ENCODE results near the gene DSC3. TPM values are rescaled to one million over a fixed set of nuclear protein-coding genes. Genes with fewer than 3 reads are reported as not detected.
A peak's percentile ranks its signal among the peaks of the same experiment; 100 is the strongest.

Gene DSC3
- total RNA-seq, 4 donors from 2014 or later: 0.14 to 0.16 TPM; not detected in 2

- Histone ChIP-seq H3K36me3 (no peaks in the 10 kb centered on the region), H3K27me3 (peaks cover 71% of the 10 kb centered on the region), H3K27ac (no peak overlapping the region), H3K4me1 (peaks cover 0 to 26% (median 20%) of the 10 kb centered on the region in 4 donors), H3K9me3 (no peaks in the 10 kb centered on the region), H3K4me3 (no peak overlapping the region)
- 76 to 82% methylated on average over 4 to 7 of the region's 7 CpGs for WGBS, 2 donors (ENCODE audit: low coverage in 1 of 2)
- no peak for DNase-seq
- TF ChIP-seq POLR2AphosphoS5 (IDR thresholded peaks at IDR 0.05) (no peak), CTCF (IDR thresholded peaks at IDR 0.05) (no peak), EP300 (IDR thresholded peaks at IDR 0.05; ENCODE audit: low read depth) (no peak), POLR2A (IDR thresholded peaks at IDR 0.05) (no peak)
- in situ Hi-C loops (cut with MboI; ENCODE audit: low pct_ligation_motif_present in 1 of 4, low pct_unique_long_range_greater_than_20kb in 1 of 4, low sequenced_read_pairs in 3 of 4): no loop called here
- intact Hi-C loops (cut with DNase I; ENCODE audit: low total_unique reads): no loop called here
Measured at GRCh38 chr18:31043709-31044108, 1.2 kb upstream of the DSC3 start.

- Histone ChIP-seq H3K4me1 (peaks cover 0 to 26% (median 20%) of the 10 kb centered on the region in 4 donors), H3K27ac (no peak overlapping the region), H3K27me3 (peaks cover 87% of the 10 kb centered on the region), H3K4me3 (peak overlapping the region in 3 of 4 donors; percentile 8 to 42 (median 31)), H3K36me3 (no peaks in the 10 kb centered on the region), H3K9me3 (no peaks in the 10 kb centered on the region)
- in situ Hi-C loops (cut with MboI; ENCODE audit: low pct_ligation_motif_present in 1 of 4, low pct_unique_long_range_greater_than_20kb in 1 of 4, low sequenced_read_pairs in 3 of 4) (no loop called here), intact Hi-C loops (cut with DNase I; ENCODE audit: low total_unique reads) (no loop called here)
- DNase-seq: no peak
- no peak for TF ChIP-seq CTCF (IDR thresholded peaks at IDR 0.05)
- no peak for TF ChIP-seq POLR2AphosphoS5 (IDR thresholded peaks at IDR 0.05)
- no peak for TF ChIP-seq POLR2A (IDR thresholded peaks at IDR 0.05)
- TF ChIP-seq EP300 (IDR thresholded peaks at IDR 0.05; ENCODE audit: low read depth): no peak
- 17% methylated on average over 17 of the region's 17 CpGs; no CpG with 5 or more reads in 1 of the 2 donors for WGBS, 2 donors (ENCODE audit: low coverage in 1 of 2)
Measured at GRCh38 chr18:31042084-31042405, 497 bp downstream of the DSC3 start.

- Histone ChIP-seq H3K4me3 (peak overlapping the region in 3 of 4 donors; percentile 11 to 42 (median 31)), H3K9me3 (no peaks in the 10 kb centered on the region), H3K4me1 (peaks cover 0 to 26% (median 20%) of the 10 kb centered on the region in 4 donors), H3K27me3 (peaks cover 91% of the 10 kb centered on the region), H3K27ac (no peak overlapping the region), H3K36me3 (no peaks in the 10 kb centered on the region)
- WGBS, 2 donors (ENCODE audit: low coverage in 1 of 2): 0 to 11% methylated on average over 3 to 49 of the region's 52 CpGs
- DNase-seq: peak; percentile 10
- in situ Hi-C loops (cut with MboI; ENCODE audit: low pct_ligation_motif_present in 1 of 4, low pct_unique_long_range_greater_than_20kb in 1 of 4, low sequenced_read_pairs in 3 of 4) (no loop called here), intact Hi-C loops (cut with DNase I; ENCODE audit: low total_unique reads) (no loop called here)
- no peak for TF ChIP-seq POLR2AphosphoS5 (IDR thresholded peaks at IDR 0.05)
- no peak for TF ChIP-seq POLR2A (IDR thresholded peaks at IDR 0.05)
- no peak for TF ChIP-seq CTCF (IDR thresholded peaks at IDR 0.05)
- TF ChIP-seq EP300 (IDR thresholded peaks at IDR 0.05; ENCODE audit: low read depth): no peak
Measured at GRCh38 chr18:31041271-31042083, 1.1 kb downstream of the DSC3 start.

GRCh38 chr18:31040686-31041270, 1.8 kb downstream of the DSC3 start:
- no peak for DNase-seq
- Histone ChIP-seq H3K9me3 (no peaks in the 10 kb centered on the region), H3K4me1 (peaks cover 0 to 26% (median 20%) of the 10 kb centered on the region in 4 donors), H3K36me3 (no peaks in the 10 kb centered on the region), H3K27ac (no peak overlapping the region), H3K27me3 (peaks cover 89% of the 10 kb centered on the region), H3K4me3 (peak overlapping the region in 1 of 4 donors; percentile 42)
- 7 to 15% methylated on average over 13 to 18 of the region's 18 CpGs for WGBS, 2 donors (ENCODE audit: low coverage in 1 of 2)
- no peak for TF ChIP-seq POLR2A (IDR thresholded peaks at IDR 0.05)
- no peak for TF ChIP-seq EP300 (IDR thresholded peaks at IDR 0.05; ENCODE audit: low read depth)
- no peak for TF ChIP-seq POLR2AphosphoS5 (IDR thresholded peaks at IDR 0.05)
- TF ChIP-seq CTCF (IDR thresholded peaks at IDR 0.05): no peak
- in situ Hi-C loops (cut with MboI; ENCODE audit: low pct_ligation_motif_present in 1 of 4, low pct_unique_long_range_greater_than_20kb in 1 of 4, low sequenced_read_pairs in 3 of 4) (no loop called here), intact Hi-C loops (cut with DNase I; ENCODE audit: low total_unique reads) (no loop called here)
